HEK293 (cell line): Measurements from ENCODE around the gene FBN2.
A peak's percentile ranks its signal among the peaks of the same experiment; 100 is the strongest.

Experiments used
- BCL11A ChIP-seq: fragments of 450-650 bp; formaldehyde crosslinking; IDR thresholded peaks from 2 replicates; pipeline ENCODE4 v1.5.1; 2016; ENCODE audit warnings: low read depth, missing biosample characterization, missing genetic modification characterization
- FEZF1 ChIP-seq: fragments of 450-650 bp; formaldehyde crosslinking; IDR thresholded peaks from 2 replicates; pipeline ENCODE4 v1.5.1; 2016; ENCODE audit warnings: missing biosample characterization, missing genetic modification characterization
- GFI1B ChIP-seq: fragments of 450-650 bp; formaldehyde crosslinking; IDR thresholded peaks from 2 replicates; pipeline ENCODE4 v1.5.1; 2016; ENCODE audit warnings: missing biosample characterization, missing genetic modification characterization
- HOXA7 ChIP-seq: sonication (generic); formaldehyde crosslinking; IDR thresholded peaks from 2 replicates; pipeline ENCODE4 v1.8.1; 2022; ENCODE audit warnings: missing genetic modification reagents, borderline replicate concordance
- HOXD13 ChIP-seq: sonication (generic); formaldehyde crosslinking; IDR thresholded peaks from 2 replicates; pipeline ENCODE4 v1.8.0; 2022; ENCODE audit warnings: missing genetic modification reagents, borderline replicate concordance
- INSM2 ChIP-seq: fragments of 450-650 bp; formaldehyde crosslinking; IDR thresholded peaks from 2 replicates; pipeline ENCODE4 v1.5.1; 2016; ENCODE audit warnings: missing biosample characterization, missing genetic modification characterization
- KLF10 ChIP-seq: fragments of 450-650 bp; IDR thresholded peaks from 2 replicates; pipeline ENCODE4 v1.5.1; 2018; ENCODE audit warnings: missing biosample characterization, mild to moderate bottlenecking, missing genetic modification characterization
- MYNN ChIP-seq: fragments of 450-650 bp; formaldehyde crosslinking; IDR thresholded peaks from 2 replicates; pipeline ENCODE4 v1.5.1; 2016; ENCODE audit warnings: missing biosample characterization, missing genetic modification characterization, borderline replicate concordance
- PRDM1 ChIP-seq: fragments of 450-650 bp; formaldehyde crosslinking; IDR thresholded peaks from 2 replicates; pipeline ENCODE4; 2016; ENCODE audit warnings: missing biosample characterization, missing genetic modification characterization
- PRDM10 ChIP-seq: fragments of 450-650 bp; formaldehyde crosslinking; IDR thresholded peaks from 2 replicates; pipeline ENCODE4 v1.5.1; 2016; ENCODE audit warnings: missing biosample characterization, missing genetic modification characterization
- PRDM6 ChIP-seq: fragments of 450-650 bp; formaldehyde crosslinking; IDR thresholded peaks from 2 replicates; pipeline ENCODE4 v1.5.1; 2017; ENCODE audit warnings: missing biosample characterization, missing genetic modification characterization
- TSHZ1 ChIP-seq: fragments of 450-650 bp; formaldehyde crosslinking; IDR thresholded peaks from 2 replicates; pipeline ENCODE4 v1.5.1; 2016; ENCODE audit warnings: missing biosample characterization, missing genetic modification characterization, borderline replicate concordance
- YY1 ChIP-seq: fragments of 450-650 bp; formaldehyde crosslinking; IDR thresholded peaks from 2 replicates; pipeline ENCODE4 v1.5.1; 2018; ENCODE audit warnings: missing biosample characterization, missing genetic modification characterization
- ZBTB17 ChIP-seq: fragments of 450-650 bp; formaldehyde crosslinking; IDR thresholded peaks from 2 replicates; pipeline ENCODE4 v1.5.1; 2016; ENCODE audit warnings: missing biosample characterization, missing genetic modification characterization
- ZBTB44 ChIP-seq: fragments of 450-650 bp; IDR thresholded peaks from 2 replicates; pipeline ENCODE4 v1.5.1; 2018; ENCODE audit warnings: missing biosample characterization, mild to moderate bottlenecking, missing genetic modification characterization
- ZIC2 ChIP-seq: fragments of 450-650 bp; formaldehyde crosslinking; IDR thresholded peaks from 2 replicates; pipeline ENCODE4 v1.5.1; 2016; ENCODE audit warnings: missing biosample characterization, missing genetic modification characterization
- ZNF112 ChIP-seq: fragments of 450-650 bp; formaldehyde crosslinking; IDR thresholded peaks from 2 replicates; pipeline ENCODE4 v1.5.0; 2017; ENCODE audit warnings: missing biosample characterization, missing genetic modification characterization
- ZNF146 ChIP-seq: fragments of 450-650 bp; formaldehyde crosslinking; IDR thresholded peaks from 2 replicates; pipeline ENCODE4 v1.5.1; 2016; ENCODE audit warnings: missing biosample characterization, missing genetic modification characterization
- ZNF184 ChIP-seq: fragments of 450-650 bp; IDR thresholded peaks from 2 replicates; pipeline ENCODE4 v1.5.1; 2018; ENCODE audit warnings: missing biosample characterization, mild to moderate bottlenecking, missing genetic modification characterization
- ZNF311 ChIP-seq: fragments of 450-650 bp; formaldehyde crosslinking; IDR thresholded peaks from 2 replicates; pipeline ENCODE4 v1.5.1; 2017; ENCODE audit warnings: missing biosample characterization, missing genetic modification characterization, borderline replicate concordance
- ZNF354C ChIP-seq: fragments of 450-650 bp; formaldehyde crosslinking; IDR thresholded peaks from 2 replicates; pipeline ENCODE4 v1.5.1; 2016; ENCODE audit warnings: missing biosample characterization, missing genetic modification characterization, low read depth, borderline replicate concordance
- ZNF416 ChIP-seq: fragments of 450-650 bp; formaldehyde crosslinking; IDR thresholded peaks from 2 replicates; pipeline ENCODE4 v1.5.1; 2016; ENCODE audit warnings: missing biosample characterization, missing genetic modification characterization
- ZNF423 ChIP-seq: fragments of 450-650 bp; formaldehyde crosslinking; IDR thresholded peaks from 2 replicates; pipeline ENCODE4 v1.5.1; 2016; ENCODE audit warnings: missing biosample characterization, missing genetic modification characterization
- ZNF529 ChIP-seq: fragments of 450-650 bp; formaldehyde crosslinking; IDR thresholded peaks from 2 replicates; pipeline ENCODE4 v1.5.1; 2017; ENCODE audit warnings: missing genetic modification characterization, missing biosample characterization; ENCODE audit not compliant: insufficient replicate concordance
- ZNF544 ChIP-seq: fragments of 450-650 bp; formaldehyde crosslinking; IDR thresholded peaks from 2 replicates; pipeline ENCODE4 v1.5.0; 2017; ENCODE audit warnings: missing biosample characterization, missing genetic modification characterization
- ZNF624 ChIP-seq: fragments of 450-650 bp; formaldehyde crosslinking; IDR thresholded peaks from 2 replicates; pipeline ENCODE4 v1.5.1; 2017; ENCODE audit warnings: missing biosample characterization, missing genetic modification characterization
- ZNF658 ChIP-seq: fragments of 450-650 bp; formaldehyde crosslinking; IDR thresholded peaks from 2 replicates; pipeline ENCODE4; 2016; ENCODE audit warnings: missing biosample characterization, missing genetic modification characterization
- ZNF664 ChIP-seq: fragments of 450-650 bp; formaldehyde crosslinking; IDR thresholded peaks from 2 replicates; pipeline ENCODE4 v1.5.1; 2016; ENCODE audit warnings: missing biosample characterization, missing genetic modification characterization
- ZNF670 ChIP-seq: fragments of 450-650 bp; formaldehyde crosslinking; IDR thresholded peaks from 2 replicates; pipeline ENCODE4 v1.5.1; 2016; ENCODE audit warnings: missing biosample characterization, missing genetic modification characterization, low read depth
- ZNF701 ChIP-seq: fragments of 450-650 bp; formaldehyde crosslinking; IDR thresholded peaks from 2 replicates; pipeline ENCODE4 v1.5.1; 2016; ENCODE audit warnings: missing biosample characterization, missing genetic modification characterization
- ZSCAN16 ChIP-seq: fragments of 450-650 bp; formaldehyde crosslinking; IDR thresholded peaks from 2 replicates; pipeline ENCODE4 v1.5.1; 2016; ENCODE audit warnings: missing biosample characterization, missing genetic modification characterization

FBN2 gene

GRCh38 chr5:128237546-128237945 is 300.5 kb downstream of the FBN2 start (continued):
- TF ChIP-seq HOXA7 (CRISPR knock-in tag) = no peak
- TF ChIP-seq ZNF544 (tag by site-specific recombination) = no peak
- TF ChIP-seq PRDM6 = peak; percentile 85
- TF ChIP-seq TSHZ1 (tag by site-specific recombination) = no peak
- TF ChIP-seq ZNF146 = no peak
- peak; percentile 82 for TF ChIP-seq FEZF1 (tag by site-specific recombination)
- TF ChIP-seq GFI1B (tag by site-specific recombination) = peak; percentile 69; the same call in 1 of the 2 replicates
- TF ChIP-seq ZNF529 (tag by site-specific recombination) = no peak
- no peak for TF ChIP-seq PRDM1
- peak; percentile 43; the same call in 1 of the 2 replicates for TF ChIP-seq BCL11A (tag by site-specific recombination)
- TF ChIP-seq ZBTB44 = peak; percentile 78
- peak; percentile 98 for TF ChIP-seq ZIC2 (tag by site-specific recombination)
- TF ChIP-seq ZBTB17 (tag by site-specific recombination) = no peak
- TF ChIP-seq ZNF701 (tag by site-specific recombination) = no peak
- TF ChIP-seq ZNF416 = no peak
- no peak for TF ChIP-seq MYNN (tag by site-specific recombination)
- no peak for TF ChIP-seq ZSCAN16 (tag by site-specific recombination)
- no peak for TF ChIP-seq ZNF184
- TF ChIP-seq ZNF112 (tag by site-specific recombination) = no peak
- no peak for TF ChIP-seq ZNF354C (tag by site-specific recombination)
- TF ChIP-seq PRDM10 (tag by site-specific recombination) = no peak
- TF ChIP-seq ZNF664 (tag by site-specific recombination) = no peak
- TF ChIP-seq ZNF670 (tag by site-specific recombination) = no peak
- TF ChIP-seq ZNF311 = no peak
- TF ChIP-seq INSM2 = no peak
- no peak for TF ChIP-seq KLF10
- TF ChIP-seq ZNF624 (tag by site-specific recombination) = no peak
- TF ChIP-seq ZNF423 (tag by site-specific recombination) = 0 out of 2 replicates have a peak, but pooled peaks have one; percentile 22
- no peak for TF ChIP-seq ZNF658 (tag by site-specific recombination)
- TF ChIP-seq HOXD13 (CRISPR knock-in tag) = no peak
- no peak for TF ChIP-seq YY1 (tag by site-specific recombination)
